Activated gamma-delta T cell (primary cell): ENCODE measurements around the gene MACO1.

ENCODE experiments used
- DNase-seq: peaks from one replicate; lab custom pipeline; 2025; lab: John Stamatoyannopoulos, UW

Gene MACO1

GRCh38 chr1:25543005-25543424 lies 112.3 kb downstream of the MACO1 start:
- DNase-seq = no peak

- peak; percentile 35 for DNase-seq
These were observed 112.9 kb downstream of the MACO1 start, which contains the start of gene LDLRAP1 for GRCh38 chr1:25543425-25544242. Gene LDLRAP1 (plus strand): TSS chr1:25543606. CDS start chr1:25543699, 93 bp downstream.

- no peak for DNase-seq
These were observed 113.6 kb downstream of the MACO1 start for GRCh38 chr1:25544243-25544764.

GRCh38 chr1:25544819-25545218 lies 114.1 kb downstream of the MACO1 start:
- no peak for DNase-seq

- DNase-seq = no peak
These were observed 115.1 kb downstream of the MACO1 start for GRCh38 chr1:25545767-25546166.

GRCh38 chr1:25546193-25546592 lies 115.5 kb downstream of the MACO1 start:
- DNase-seq = no peak

GRCh38 chr1:25548601-25549000 lies 117.9 kb downstream of the MACO1 start:
- DNase-seq = no peak

- peak; percentile 52 for DNase-seq
These were observed 118.8 kb downstream of the MACO1 start for GRCh38 chr1:25549273-25550154.
